Vagina (tissue), 2 donors: Measurements from ENCODE around the gene MRPS31. TPM values are rescaled to one million over a fixed set of nuclear protein-coding genes. Genes with fewer than 3 reads are reported as not detected.

Experiments
- DNase-seq, 2 donors: peaks; one replicate each; pipeline ENCODE4 v3.0.0-alpha.2; 2017; ENCODE audit errors: extremely low spot score in 2 of 2
- H3K27ac ChIP-seq: fragments of 200-600 bp; sonication (generic); one replicate; pipeline ENCODE4 v1.5.1; 2019
- H3K27me3 ChIP-seq: fragments of 200-600 bp; sonication (generic); one replicate; pipeline ENCODE4 v1.5.1; 2019
- H3K36me3 ChIP-seq, 2 donors: fragments of 200-600 bp; sonication (generic); one replicate each; pipeline ENCODE4 v1.5.1; 2017 to 2019
- H3K4me1 ChIP-seq: fragments of 200-600 bp; sonication (generic); one replicate; pipeline ENCODE4 v1.5.1; 2019
- H3K4me3 ChIP-seq, 2 donors: fragments of 200-600 bp; sonication (generic); 1 replicate in 1 of 2; 2 replicates in 1 of 2; pipeline ENCODE4 v1.5.1; 2016 to 2019
- H3K9me3 ChIP-seq: fragments of 200-600 bp; sonication (generic); one replicate; pipeline ENCODE4 v1.5.1; 2019
- CTCF ChIP-seq, 3 experiments: fragments of 450-650 bp in 2 of 3; fragments of 200-600 bp in 1 of 3; sonication (generic) in 1 of 3; IDR thresholded peaks; one replicate each; pipeline ENCODE4 v1.5.1; 2017 to 2019; ENCODE audit warnings: antibody characterized with exemption in 3 of 3, mild to moderate bottlenecking in 2 of 3, moderate library complexity in 2 of 3
- POLR2A ChIP-seq, 2 donors: fragments of 450-650 bp; IDR thresholded peaks; one replicate each; pipeline ENCODE4 v1.6.1; 2017; ENCODE audit warnings: antibody characterized with exemption in 2 of 2, mild to moderate bottlenecking in 2 of 2, moderate library complexity in 2 of 2
- POLR2AphosphoS5 ChIP-seq, 2 donors: sonication (generic); formaldehyde crosslinking; IDR thresholded peaks; one replicate each; pipeline ENCODE4 v1.9.0; 2017; ENCODE audit warnings: antibody characterized with exemption in 2 of 2, mild to moderate bottlenecking in 2 of 2, low read depth in 1 of 2; ENCODE audit not compliant: insufficient read depth in 1 of 2
- intact Hi-C: fragments of 100-400 bp; cut with DNase I; formaldehyde crosslinking; loops from one replicate; pipeline ENCODE4 v1.15.1; 2023
- total RNA-seq: library from RNA; depleted of rRNA; stranded (reverse); fragments of >200 nt; gene quantifications from one replicate; pipeline ENCODE4 v1.2.3, GENCODE V29; 2016

MRPS31 gene
- 17.9 TPM for total RNA-seq

DNA sequence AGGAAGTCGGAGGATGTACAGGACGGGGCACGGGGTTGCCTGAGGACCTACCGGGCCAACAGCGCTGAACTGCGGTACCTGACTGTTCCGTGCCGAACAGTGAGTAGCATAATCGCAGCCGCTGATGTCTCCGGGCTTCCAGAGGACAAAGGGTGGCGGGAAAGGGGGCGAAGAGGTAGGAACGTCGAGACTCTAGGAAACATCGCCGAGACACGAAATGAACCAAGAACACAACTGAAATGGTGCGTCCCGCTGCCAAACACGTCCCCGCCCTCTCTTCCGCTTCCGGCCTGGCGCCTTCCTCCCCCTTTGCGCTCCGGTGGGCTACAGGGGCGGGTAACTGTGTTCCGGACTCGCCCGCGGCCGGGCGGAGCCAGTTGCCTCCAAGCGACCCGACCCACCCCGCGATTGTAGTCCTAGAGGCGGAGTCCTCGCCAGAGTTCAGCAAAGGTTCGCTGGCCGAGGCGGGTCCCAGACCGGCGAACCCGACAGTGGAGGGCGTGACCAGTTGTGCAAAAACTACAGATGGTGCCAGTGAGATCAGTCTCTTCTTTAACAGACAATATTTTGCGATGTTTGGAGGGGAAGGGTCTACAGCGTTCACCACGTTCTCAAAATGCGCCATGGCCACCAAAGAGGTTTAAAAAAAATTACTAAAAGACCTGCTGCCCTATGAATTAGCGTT, at the start of gene MRPS31:
Gene MRPS31 (minus strand): TSS at position 257 of the 685 bp plus-strand sequence. CDS start 54 bp downstream, at position 203.
- no peaks in the 10 kb centered on the region for H3K27me3 ChIP-seq
- no peaks in the 10 kb centered on the region for H3K36me3 ChIP-seq
- no peaks in the 10 kb centered on the region for H3K9me3 ChIP-seq
- H3K4me1 ChIP-seq = no peaks in the 10 kb centered on the region
- H3K27ac ChIP-seq = peak within 1 kb of the TSS; percentile 78
- peak; percentile 81 to 91 for TF ChIP-seq POLR2AphosphoS5 (IDR thresholded peaks at IDR 0.05; ENCODE audit: insufficient read depth in 1 of 2, low read depth in 1 of 2)
- TF ChIP-seq POLR2A (IDR thresholded peaks at IDR 0.05) = peak in 1 of 2 donors; percentile 5
- TF ChIP-seq CTCF (IDR thresholded peaks at IDR 0.05) = peak in 1 of 3 experiments; percentile 17
- H3K4me3 ChIP-seq = peak within 1 kb of the TSS; percentile 63 to 66
- peak in 1 of 2 donors; percentile 94 for DNase-seq
- intact Hi-C loops = no loop called here

- Histone ChIP-seq H3K4me1 (no peaks in the 10 kb centered on the region), H3K4me3 (no peak overlapping the region), H3K36me3 (no peaks in the 10 kb centered on the region), H3K9me3 (no peaks in the 10 kb centered on the region), H3K27ac (no peak overlapping the region), H3K27me3 (no peaks in the 10 kb centered on the region)
- no peak for DNase-seq
- TF ChIP-seq POLR2A (IDR thresholded peaks at IDR 0.05) = no peak
- TF ChIP-seq CTCF (IDR thresholded peaks at IDR 0.05) = no peak
- TF ChIP-seq POLR2AphosphoS5 (IDR thresholded peaks at IDR 0.05; ENCODE audit: insufficient read depth in 1 of 2, low read depth in 1 of 2) = no peak
- intact Hi-C loops = no loop called here
Measured at GRCh38 chr13:40819797-40820315, 48.9 kb upstream of the MRPS31 start.

DNA sequence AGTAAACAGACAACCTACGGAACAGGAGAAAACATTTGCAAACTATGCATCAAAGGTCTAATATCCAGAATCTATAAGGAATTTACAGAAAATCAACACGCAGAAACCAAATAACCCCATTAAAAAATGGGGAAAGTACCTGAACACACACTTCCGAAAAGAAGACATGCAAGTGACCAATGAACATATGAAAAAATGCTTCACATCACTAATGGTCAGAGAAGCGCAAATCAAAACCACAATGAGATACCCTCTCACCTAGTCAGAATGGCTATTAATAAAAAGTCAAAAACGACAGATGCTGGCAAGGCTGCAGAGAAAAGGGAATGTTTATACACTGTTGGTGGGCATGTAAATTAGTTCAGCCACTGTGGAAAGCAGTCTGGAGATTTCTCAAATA, 47.9 kb upstream of the MRPS31 start:
- Histone ChIP-seq H3K4me1 (no peaks in the 10 kb centered on the region), H3K27me3 (no peaks in the 10 kb centered on the region), H3K36me3 (no peaks in the 10 kb centered on the region), H3K4me3 (no peak overlapping the region), H3K27ac (no peak overlapping the region), H3K9me3 (no peaks in the 10 kb centered on the region)
- intact Hi-C loops = no loop called here
- TF ChIP-seq CTCF (IDR thresholded peaks at IDR 0.05) = no peak
- TF ChIP-seq POLR2AphosphoS5 (IDR thresholded peaks at IDR 0.05; ENCODE audit: insufficient read depth in 1 of 2, low read depth in 1 of 2) = no peak
- no peak for TF ChIP-seq POLR2A (IDR thresholded peaks at IDR 0.05)
- DNase-seq = no peak

DNA sequence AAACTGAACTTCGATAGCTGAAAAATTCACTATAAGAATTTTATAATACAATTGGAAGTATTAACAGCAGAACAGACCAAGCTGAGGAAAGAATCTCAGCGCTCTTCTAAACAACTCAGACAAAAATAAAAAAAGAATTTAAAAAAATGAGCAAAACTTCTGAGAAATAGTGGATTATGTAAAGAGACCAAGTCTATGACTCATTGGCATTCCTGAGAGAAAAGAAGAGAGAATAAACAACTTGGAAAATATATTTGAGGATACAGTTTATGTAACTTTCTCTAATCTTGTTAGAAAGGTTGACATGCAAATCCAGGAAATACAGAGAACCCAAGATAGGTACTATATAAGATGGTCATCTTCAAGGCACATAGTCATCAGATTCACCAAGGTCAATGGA, 43.8 kb upstream of the MRPS31 start:
- H3K9me3 ChIP-seq = no peaks in the 10 kb centered on the region
- intact Hi-C loops = no loop called here
- H3K27ac ChIP-seq = no peak overlapping the region
- TF ChIP-seq POLR2AphosphoS5 (IDR thresholded peaks at IDR 0.05; ENCODE audit: insufficient read depth in 1 of 2, low read depth in 1 of 2) (no peak), POLR2A (IDR thresholded peaks at IDR 0.05) (no peak), CTCF (IDR thresholded peaks at IDR 0.05) (no peak)
- peaks cover 0 to 4% of the 10 kb centered on the region in 2 donors for H3K36me3 ChIP-seq
- H3K4me1 ChIP-seq = no peaks in the 10 kb centered on the region
- no peak for DNase-seq
- H3K27me3 ChIP-seq = no peaks in the 10 kb centered on the region
- H3K4me3 ChIP-seq = no peak overlapping the region
